OCI-LY1 (cell line): Measurements from ENCODE around the gene CTPS1.

Experiments
- EZH2 ChIP-seq: fragments of 200-600 bp; sonication (generic), shearing (Covaris generic); IDR thresholded peaks from 2 replicates; pipeline ENCODE4 v1.8.0; 2017; ENCODE audit warnings: borderline replicate concordance, mixed run types, mild to moderate bottlenecking, antibody characterized with exemption, low read length, moderate library complexity, mixed read lengths
- TF ChIP-seq, protein P1 (sequence below): fragments of 200-600 bp; sonication (generic), shearing (Covaris generic); IDR thresholded peaks from 2 replicates; pipeline ENCODE4 v1.5.1; 2017; ENCODE audit warnings: mild to moderate bottlenecking, antibody characterized with exemption, low read length, moderate library complexity, mixed read lengths

DNA sequence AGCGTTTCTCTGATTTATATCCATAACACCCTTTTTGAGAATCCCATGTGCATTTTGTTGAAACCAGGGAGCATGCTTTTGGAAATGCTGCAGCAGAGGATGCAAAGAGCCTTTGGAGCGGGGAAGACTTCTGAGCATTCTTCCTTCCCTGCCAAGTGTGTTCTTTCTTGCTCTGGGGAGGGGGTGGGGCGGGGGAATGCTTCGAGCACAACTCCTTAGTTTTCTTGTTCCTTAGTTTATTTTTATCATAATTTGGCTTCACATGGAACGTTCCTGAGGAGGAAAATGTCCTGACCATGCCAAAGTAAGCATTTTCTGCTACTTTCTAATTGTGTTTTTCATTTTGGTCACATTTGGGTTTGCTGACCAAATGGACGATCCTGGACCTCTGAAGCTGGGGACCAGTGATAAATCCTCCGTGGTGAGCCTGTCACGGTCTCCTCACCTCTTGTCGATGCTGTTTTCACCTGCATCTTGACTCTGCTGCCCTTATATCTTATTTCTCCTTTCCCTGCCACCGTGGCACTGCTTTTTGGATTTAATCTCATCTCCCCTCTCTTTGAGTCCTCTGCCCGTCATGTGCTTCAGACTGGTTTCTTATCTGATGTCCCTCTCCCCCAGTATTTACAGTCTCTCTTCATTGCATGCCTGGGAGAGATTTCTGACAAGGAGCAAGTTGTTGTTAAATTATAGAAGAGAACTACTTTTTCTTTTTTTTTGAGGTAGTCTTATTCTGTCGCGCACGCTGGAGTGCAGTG, 2.4 kb downstream of the CTPS1 start:
- TF ChIP-seq, protein P1, sequence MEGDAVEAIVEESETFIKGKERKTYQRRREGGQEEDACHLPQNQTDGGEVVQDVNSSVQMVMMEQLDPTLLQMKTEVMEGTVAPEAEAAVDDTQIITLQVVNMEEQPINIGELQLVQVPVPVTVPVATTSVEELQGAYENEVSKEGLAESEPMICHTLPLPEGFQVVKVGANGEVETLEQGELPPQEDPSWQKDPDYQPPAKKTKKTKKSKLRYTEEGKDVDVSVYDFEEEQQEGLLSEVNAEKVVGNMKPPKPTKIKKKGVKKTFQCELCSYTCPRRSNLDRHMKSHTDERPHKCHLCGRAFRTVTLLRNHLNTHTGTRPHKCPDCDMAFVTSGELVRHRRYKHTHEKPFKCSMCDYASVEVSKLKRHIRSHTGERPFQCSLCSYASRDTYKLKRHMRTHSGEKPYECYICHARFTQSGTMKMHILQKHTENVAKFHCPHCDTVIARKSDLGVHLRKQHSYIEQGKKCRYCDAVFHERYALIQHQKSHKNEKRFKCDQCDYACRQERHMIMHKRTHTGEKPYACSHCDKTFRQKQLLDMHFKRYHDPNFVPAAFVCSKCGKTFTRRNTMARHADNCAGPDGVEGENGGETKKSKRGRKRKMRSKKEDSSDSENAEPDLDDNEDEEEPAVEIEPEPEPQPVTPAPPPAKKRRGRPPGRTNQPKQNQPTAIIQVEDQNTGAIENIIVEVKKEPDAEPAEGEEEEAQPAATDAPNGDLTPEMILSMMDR, result no peak
- no peak for TF ChIP-seq EZH2
